ENCODE results near the gene KIAA0513.

Gene KIAA0513

DNA sequence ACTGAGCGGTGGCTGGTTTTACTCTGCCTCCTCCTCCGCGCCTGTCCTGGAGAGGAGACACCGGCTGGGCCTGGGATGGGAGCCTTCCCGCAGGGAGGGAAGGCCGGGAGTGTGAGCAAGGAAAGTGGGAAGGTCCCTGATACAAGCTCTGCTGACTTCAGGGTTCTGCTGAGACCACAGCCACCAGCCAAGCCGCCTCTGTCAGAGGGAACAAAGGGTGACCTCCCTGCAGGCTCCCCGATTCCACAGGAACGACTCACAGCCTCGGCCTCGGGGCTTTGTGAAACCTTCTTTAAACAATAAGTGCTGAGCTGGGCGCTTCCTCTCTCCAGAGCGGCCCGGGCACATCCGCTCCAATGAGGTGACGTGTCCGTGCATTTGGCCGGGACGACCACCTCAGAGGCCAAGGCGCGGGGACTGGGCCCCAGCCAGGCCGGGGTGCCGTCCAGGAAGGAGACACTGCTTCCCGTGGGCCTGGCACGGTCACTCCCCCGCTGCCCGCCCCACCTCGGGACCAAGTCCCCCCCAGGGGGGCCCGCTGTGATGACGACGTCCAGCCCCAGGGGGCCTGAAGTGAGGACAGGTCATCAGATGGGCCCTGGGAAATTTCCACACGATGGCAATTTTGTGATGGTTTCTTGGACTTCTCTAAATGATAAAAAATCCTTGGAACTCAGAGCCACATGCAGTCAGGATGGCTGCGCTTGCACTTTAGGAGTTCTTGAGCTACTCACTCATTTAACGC is 96.5 kb downstream of the KIAA0513 start:
- TF ChIP-seq, protein P1, sequence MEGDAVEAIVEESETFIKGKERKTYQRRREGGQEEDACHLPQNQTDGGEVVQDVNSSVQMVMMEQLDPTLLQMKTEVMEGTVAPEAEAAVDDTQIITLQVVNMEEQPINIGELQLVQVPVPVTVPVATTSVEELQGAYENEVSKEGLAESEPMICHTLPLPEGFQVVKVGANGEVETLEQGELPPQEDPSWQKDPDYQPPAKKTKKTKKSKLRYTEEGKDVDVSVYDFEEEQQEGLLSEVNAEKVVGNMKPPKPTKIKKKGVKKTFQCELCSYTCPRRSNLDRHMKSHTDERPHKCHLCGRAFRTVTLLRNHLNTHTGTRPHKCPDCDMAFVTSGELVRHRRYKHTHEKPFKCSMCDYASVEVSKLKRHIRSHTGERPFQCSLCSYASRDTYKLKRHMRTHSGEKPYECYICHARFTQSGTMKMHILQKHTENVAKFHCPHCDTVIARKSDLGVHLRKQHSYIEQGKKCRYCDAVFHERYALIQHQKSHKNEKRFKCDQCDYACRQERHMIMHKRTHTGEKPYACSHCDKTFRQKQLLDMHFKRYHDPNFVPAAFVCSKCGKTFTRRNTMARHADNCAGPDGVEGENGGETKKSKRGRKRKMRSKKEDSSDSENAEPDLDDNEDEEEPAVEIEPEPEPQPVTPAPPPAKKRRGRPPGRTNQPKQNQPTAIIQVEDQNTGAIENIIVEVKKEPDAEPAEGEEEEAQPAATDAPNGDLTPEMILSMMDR (IDR thresholded peaks at IDR 0.05; ENCODE audit: low read depth, low read length), result no peak
- no peaks in the 10 kb centered on the region for H3K27me3 ChIP-seq
- H3K4me1 ChIP-seq, result peaks cover 6% of the 10 kb centered on the region
- DNase-seq, result no peak
- H3K9me3 ChIP-seq, result no peaks in the 10 kb centered on the region
- H3K36me3 ChIP-seq, result no peaks in the 10 kb centered on the region
- H3K4me3 ChIP-seq (ENCODE audit: low read depth, low read length), result no peak overlapping the region

GRCh38 chr16:85124636-85125346 is 97.2 kb downstream of the KIAA0513 start:
- DNase-seq, result no peak
- peaks cover 6% of the 10 kb centered on the region for H3K4me1 ChIP-seq
- no peak overlapping the region for H3K4me3 ChIP-seq (ENCODE audit: low read depth, low read length)
- H3K36me3 ChIP-seq, result no peaks in the 10 kb centered on the region
- TF ChIP-seq, protein P1 (IDR thresholded peaks at IDR 0.05; ENCODE audit: low read depth, low read length), result no peak
- no peaks in the 10 kb centered on the region for H3K27me3 ChIP-seq
- H3K9me3 ChIP-seq, result no peaks in the 10 kb centered on the region

GRCh38 chr16:85125570-85126393 is 98.2 kb downstream of the KIAA0513 start:
- no peaks in the 10 kb centered on the region for H3K27me3 ChIP-seq
- H3K4me3 ChIP-seq (ENCODE audit: low read depth, low read length), result no peak overlapping the region
- peaks cover 6% of the 10 kb centered on the region for H3K4me1 ChIP-seq
- TF ChIP-seq, protein P1 (IDR thresholded peaks at IDR 0.05; ENCODE audit: low read depth, low read length), result no peak
- H3K9me3 ChIP-seq, result no peaks in the 10 kb centered on the region
- H3K36me3 ChIP-seq, result no peaks in the 10 kb centered on the region
- no peak for DNase-seq

DNA sequence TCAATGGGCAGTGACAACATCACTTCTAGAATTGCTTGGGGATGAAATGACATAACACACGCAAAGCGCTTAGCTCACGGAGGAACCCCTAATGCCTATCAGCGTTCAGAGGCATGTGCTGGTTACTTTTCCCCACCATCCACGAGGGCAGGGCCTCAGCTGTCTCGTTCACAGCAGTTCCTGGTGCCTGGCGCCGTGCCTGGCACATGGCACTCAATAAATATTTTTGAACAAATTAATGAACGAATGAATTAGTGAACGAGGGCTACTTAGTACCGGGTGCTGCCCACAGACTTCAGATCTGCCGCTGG is 98.8 kb downstream of the KIAA0513 start:
- H3K36me3 ChIP-seq, result no peaks in the 10 kb centered on the region
- TF ChIP-seq, protein P1 (IDR thresholded peaks at IDR 0.05; ENCODE audit: low read depth, low read length), result no peak
- DNase-seq, result no peak
- peaks cover 6% of the 10 kb centered on the region for H3K4me1 ChIP-seq
- no peaks in the 10 kb centered on the region for H3K9me3 ChIP-seq
- no peak overlapping the region for H3K4me3 ChIP-seq (ENCODE audit: low read depth, low read length)
- H3K27me3 ChIP-seq, result no peaks in the 10 kb centered on the region

GRCh38 chr16:85126705-85127378 is 99.2 kb downstream of the KIAA0513 start:
- DNase-seq, result peak; percentile 50
- no peak overlapping the region for H3K4me3 ChIP-seq (ENCODE audit: low read depth, low read length)
- H3K9me3 ChIP-seq, result no peaks in the 10 kb centered on the region
- H3K36me3 ChIP-seq, result no peaks in the 10 kb centered on the region
- TF ChIP-seq, protein P1 (IDR thresholded peaks at IDR 0.05; ENCODE audit: low read depth, low read length), result no peak
- peaks cover 6% of the 10 kb centered on the region for H3K4me1 ChIP-seq
- no peaks in the 10 kb centered on the region for H3K27me3 ChIP-seq
